Neural progenitor cell (in vitro differentiated cells): Measurements from ENCODE around the gene WWOX.

Source experiments
- EZH2phosphoT487 ChIP-seq: fragments of 200-600 bp; sonication (generic); IDR thresholded peaks from 2 replicates; pipeline ENCODE4 v1.6.1; 2017; ENCODE audit warnings: antibody characterized with exemption
- TF ChIP-seq, protein P1 (sequence below): fragments of 200-600 bp; sonication (generic); IDR thresholded peaks from 2 replicates; pipeline ENCODE4 v1.5.1; 2017; ENCODE audit warnings: antibody characterized with exemption, mild to moderate bottlenecking

DNA sequence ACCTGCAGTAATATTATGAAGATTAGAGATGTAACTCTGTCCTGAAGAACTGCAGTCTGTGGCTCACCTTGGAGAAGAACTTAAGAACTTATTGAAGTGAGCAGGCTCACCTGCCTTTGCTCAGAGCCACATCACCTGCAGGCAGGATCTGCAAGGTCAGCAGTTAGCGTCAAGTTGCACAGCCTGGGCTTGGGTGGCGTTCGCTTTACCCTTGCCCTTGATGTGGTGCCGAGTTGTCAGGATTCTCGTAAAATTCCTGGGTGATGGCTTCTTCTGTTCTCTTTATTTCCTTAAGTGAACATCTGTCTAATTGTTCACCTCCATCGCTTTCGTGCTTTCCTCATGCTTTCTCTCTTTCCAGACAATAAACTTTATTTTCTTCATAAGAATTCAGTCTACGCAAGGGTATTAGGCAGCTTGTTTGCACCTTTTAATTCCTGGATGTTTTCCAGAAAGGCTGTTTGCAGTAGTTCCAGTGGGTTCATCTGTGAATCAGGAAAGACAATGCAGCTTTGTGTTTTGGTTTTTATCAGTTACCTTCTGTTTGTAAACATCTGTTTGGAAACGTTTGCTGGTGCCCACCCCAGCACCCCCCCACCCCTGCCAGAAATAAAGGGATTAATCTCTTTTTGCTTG is 254.3 kb downstream of the WWOX start:
- TF ChIP-seq EZH2phosphoT487 = no peak
- TF ChIP-seq, protein P1, sequence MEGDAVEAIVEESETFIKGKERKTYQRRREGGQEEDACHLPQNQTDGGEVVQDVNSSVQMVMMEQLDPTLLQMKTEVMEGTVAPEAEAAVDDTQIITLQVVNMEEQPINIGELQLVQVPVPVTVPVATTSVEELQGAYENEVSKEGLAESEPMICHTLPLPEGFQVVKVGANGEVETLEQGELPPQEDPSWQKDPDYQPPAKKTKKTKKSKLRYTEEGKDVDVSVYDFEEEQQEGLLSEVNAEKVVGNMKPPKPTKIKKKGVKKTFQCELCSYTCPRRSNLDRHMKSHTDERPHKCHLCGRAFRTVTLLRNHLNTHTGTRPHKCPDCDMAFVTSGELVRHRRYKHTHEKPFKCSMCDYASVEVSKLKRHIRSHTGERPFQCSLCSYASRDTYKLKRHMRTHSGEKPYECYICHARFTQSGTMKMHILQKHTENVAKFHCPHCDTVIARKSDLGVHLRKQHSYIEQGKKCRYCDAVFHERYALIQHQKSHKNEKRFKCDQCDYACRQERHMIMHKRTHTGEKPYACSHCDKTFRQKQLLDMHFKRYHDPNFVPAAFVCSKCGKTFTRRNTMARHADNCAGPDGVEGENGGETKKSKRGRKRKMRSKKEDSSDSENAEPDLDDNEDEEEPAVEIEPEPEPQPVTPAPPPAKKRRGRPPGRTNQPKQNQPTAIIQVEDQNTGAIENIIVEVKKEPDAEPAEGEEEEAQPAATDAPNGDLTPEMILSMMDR = no peak
